ENCODE data around the gene RARB.

The RARB gene

DNA sequence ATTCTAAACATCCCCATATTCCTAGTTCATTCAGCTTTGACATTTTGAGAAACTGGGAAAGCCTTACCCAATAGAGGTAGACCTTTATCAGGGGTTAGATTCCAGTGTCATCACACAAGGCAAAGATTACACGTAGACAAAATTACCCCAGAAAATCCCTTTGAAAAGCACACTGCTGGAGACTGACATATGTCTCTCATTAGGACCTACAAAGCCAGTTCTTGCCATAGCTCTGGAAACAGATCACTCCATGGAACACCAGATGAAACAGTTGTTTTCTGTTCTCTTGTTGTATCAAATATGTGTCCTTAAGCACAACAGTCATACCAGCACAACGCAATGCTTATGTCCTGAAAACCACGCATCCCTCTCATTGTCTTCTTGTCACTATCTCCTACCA lies 44.7 kb downstream of the RARB start:
- no peak for DNase-seq (ENCODE audit: low read depth)

DNA sequence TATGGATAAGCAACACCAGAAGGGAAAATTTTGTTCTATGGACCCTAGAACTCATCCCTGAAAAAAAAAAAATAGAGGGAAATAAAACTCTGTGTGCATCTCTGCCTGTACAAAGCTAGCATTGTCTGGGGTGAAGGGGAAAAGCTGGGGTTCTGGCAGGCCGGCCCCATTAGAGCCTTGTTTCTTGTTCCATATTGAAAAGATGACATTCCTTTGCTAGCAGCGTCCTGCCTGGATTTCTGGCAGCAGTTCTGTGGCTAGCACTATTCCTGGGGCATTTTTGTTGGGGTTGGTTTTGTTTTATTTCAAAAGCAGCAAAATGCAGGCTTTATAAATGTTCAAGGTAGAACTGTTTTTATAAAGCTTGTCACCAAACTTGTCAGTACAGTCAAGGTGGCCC lies 45.2 kb downstream of the RARB start:
- DNase-seq (ENCODE audit: low read depth) = no peak

DNA sequence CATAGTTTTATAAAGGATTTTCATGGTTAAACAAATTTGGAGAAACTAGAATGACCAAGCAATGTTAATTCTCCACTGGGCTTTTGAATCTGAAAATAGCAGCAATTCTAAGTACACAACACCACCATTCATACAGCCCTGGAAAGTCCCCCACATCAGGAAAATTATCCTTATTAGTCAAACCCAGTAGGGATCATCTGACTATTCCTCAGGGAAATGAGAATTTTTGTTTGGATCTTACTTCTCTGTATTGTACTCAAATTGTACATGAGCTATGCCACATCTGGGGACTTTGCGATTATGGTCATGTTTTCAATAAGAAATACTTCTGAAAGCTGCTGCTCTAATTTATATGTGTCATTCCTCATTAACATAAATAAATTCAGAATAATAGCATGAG lies 46.0 kb downstream of the RARB start:
- DNase-seq (ENCODE audit: low read depth) = no peak

DNA sequence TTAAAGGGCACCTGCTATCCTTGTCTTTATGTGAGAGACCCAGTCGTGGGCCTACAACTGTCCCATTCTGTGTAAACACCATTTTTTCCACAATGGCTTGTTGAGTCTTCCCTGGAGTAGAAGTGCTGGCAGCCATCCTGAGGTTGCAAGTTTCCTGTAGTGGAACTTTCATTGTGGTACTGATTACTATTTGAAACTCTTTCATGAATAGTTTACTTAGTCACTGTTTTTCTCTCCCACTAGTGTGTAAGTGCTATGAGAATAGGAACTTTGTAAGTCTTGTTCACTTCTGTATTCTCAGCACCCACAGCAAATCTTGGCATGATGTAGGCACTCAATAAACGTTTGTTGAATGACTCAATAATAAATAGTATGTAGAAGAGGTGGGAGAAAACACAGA lies 48.6 kb downstream of the RARB start:
- no peak for DNase-seq (ENCODE audit: low read depth)

- DNase-seq (ENCODE audit: low read depth) = no peak
These were observed 50.2 kb downstream of the RARB start for GRCh38 chr3:25478211-25478757.

GRCh38 chr3:25478964-25479726 lies 51.1 kb downstream of the RARB start:
- DNase-seq (ENCODE audit: low read depth) = no peak

GRCh38 chr3:25479727-25480010 lies 51.6 kb downstream of the RARB start:
- no peak for DNase-seq (ENCODE audit: low read depth)

GRCh38 chr3:25480811-25481210 lies 52.7 kb downstream of the RARB start:
- no peak for DNase-seq (ENCODE audit: low read depth)

GRCh38 chr3:25481386-25481785 lies 53.3 kb downstream of the RARB start:
- no peak for DNase-seq (ENCODE audit: low read depth)

GRCh38 chr3:25483456-25483855 lies 55.4 kb downstream of the RARB start:
- DNase-seq (ENCODE audit: low read depth) = no peak

GRCh38 chr3:25485673-25486072 lies 57.6 kb downstream of the RARB start:
- no peak for DNase-seq (ENCODE audit: low read depth)

DNA sequence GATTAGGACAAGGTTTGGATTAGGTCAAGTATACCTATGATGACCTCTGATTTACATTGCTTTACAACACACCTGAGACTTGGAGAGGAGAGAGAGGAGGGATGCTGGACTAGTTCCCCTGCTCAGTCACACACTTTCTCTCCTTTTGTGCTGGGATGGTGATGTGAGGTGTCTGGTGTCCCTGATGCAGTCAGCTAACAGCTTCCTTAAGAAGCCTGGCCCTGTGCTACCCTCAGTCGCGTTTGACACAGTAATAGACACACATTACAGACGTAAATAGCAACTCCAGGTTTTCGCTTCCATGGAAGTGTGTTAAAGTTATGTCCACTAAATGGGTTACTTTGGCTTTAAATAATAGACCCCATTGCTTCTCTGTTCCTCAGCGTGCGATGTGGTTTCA lies 58.9 kb downstream of the RARB start:
- no peak for DNase-seq (ENCODE audit: low read depth)

DNA sequence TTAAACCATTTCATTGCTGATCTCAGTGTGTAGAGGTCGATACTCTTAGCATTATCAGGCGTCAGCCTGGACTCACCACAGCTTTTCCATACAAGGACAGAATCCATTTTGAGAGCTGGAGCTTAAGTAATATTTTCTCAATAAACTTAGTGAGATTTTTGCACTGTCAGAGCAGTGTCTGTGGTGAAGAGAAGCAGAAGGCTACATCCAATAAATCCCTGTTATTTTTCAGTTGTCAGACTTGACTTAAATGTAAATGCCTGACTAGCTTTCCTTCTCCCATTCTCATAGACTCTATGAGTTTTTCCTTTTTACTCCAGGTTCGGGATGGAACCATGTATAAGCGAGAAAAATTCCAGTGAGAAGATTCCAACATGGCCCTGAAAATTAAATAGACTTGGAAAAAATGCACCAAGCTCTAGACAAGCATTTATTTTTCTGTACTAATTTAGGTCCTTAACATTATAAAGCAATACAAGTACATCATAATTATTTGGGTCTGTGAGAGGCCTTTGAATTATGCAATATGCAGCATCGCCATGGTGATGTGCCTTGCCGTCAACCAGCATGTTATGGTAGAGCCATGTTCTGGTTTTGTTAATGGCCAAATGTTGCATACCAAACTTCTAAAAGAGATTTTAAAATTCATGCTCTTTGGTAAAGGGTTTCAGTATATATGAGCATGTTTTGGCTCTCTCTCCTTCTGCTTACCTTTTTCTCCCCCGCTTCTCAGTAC lies 62.0 kb downstream of the RARB start:
- no peak for DNase-seq (ENCODE audit: low read depth)

DNA sequence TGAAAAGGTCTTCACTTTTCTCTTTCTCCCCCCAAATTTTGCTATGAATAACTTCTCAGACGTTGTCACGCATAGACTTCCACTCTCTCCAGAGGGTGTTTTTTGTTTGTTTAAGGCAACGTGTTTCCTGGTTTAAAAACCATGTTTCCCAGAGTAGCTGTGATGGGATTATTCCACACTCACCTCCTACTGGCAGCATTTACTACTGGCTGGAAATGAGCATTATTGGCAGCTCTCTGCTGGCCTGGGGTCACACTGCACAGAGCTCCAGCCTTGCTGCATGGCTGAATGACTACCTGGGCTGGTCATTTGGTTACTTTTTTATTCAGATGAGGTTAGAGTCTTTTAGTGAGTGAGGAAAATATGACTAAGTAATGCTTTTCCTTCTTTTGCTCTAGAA lies 65.2 kb downstream of the RARB start:
- no peak for DNase-seq (ENCODE audit: low read depth)

GRCh38 chr3:25493786-25494185 lies 65.7 kb downstream of the RARB start:
- no peak for DNase-seq (ENCODE audit: low read depth)

DNA sequence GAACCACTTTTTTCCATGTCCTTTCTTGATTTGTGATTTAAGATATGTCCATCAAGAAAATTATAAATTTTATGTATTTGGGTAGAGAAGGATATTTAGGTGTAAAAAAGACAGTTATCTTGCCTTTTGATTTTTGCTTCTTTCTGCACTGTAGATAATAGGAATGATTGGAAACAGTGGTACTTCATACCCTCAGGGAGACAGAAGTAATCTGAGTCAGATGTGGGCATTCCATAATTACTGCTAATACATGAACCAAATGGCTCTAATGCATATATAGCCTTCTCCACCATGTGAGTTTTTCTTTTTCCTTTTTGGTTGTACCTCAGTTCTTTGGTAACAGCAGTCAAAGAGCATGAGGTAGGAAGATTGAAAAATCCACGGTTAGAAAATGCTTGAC lies 67.2 kb downstream of the RARB start:
- no peak for DNase-seq (ENCODE audit: low read depth)

- no peak for DNase-seq (ENCODE audit: low read depth)
These were observed 67.7 kb downstream of the RARB start for GRCh38 chr3:25495726-25496253.

DNA sequence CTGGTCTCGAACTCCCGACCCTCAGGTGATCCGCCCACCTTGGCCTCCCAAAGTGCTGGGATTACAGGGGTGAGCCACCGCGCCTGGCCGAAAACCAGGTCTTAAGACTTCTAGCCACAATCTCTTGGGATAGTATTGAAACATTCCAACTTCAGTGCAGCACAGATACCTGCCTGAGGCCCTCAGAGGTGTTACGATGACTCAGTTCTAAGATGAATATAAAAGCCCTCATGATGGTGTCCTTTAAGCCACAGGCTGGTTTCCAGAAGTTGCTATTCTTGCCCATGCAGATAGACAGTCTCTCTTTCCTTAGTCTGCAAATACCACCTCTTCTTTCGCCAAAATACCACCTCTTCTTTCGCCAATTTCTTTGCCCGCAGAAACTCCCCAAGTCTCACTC lies 69.0 kb downstream of the RARB start:
- DNase-seq (ENCODE audit: low read depth) = no peak

GRCh38 chr3:25500706-25501210 lies 72.7 kb downstream of the RARB start:
- no peak for DNase-seq (ENCODE audit: low read depth)

GRCh38 chr3:25502233-25502632 lies 74.2 kb downstream of the RARB start:
- DNase-seq (ENCODE audit: low read depth) = no peak

DNA sequence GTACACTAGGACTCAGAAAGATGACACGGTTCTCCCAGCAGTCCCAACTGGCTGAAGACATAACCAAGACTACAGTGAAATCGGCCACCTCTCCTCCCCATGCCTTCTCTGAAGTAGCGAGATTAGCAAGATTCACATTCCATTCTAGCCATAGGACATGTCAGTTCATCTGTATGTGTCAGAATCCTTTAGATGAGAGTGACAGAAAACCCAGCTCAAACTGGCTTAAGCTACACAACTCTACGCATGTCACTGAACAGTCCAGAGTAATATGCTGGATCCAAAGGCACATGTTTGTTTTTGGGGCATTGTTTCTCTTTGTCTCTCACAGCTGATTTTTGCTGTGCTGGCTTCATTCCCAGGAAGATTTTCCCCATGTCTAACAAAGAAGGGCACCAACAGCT lies 75.8 kb downstream of the RARB start:
- DNase-seq (ENCODE audit: low read depth) = no peak

- DNase-seq (ENCODE audit: low read depth) = no peak
These were observed 77.5 kb downstream of the RARB start for GRCh38 chr3:25505581-25505980.

GRCh38 chr3:25507811-25508210 lies 79.7 kb downstream of the RARB start:
- no peak for DNase-seq (ENCODE audit: low read depth)

All from stimulated activated CD8-positive, alpha-beta memory T cell treated with anti-CD3 and anti-CD28 coated beads, Interleukin-15, amount 100 ng/mL, for 1 hour (primary cell).